Prostate gland (tissue), 2 donors: Measurements from ENCODE around the gene LPCAT1.

Experiments used
- CTCF ChIP-seq, 4 experiments: fragments of 200-600 bp in 2 of 4; fragments of 450-650 bp in 2 of 4; sonication (generic) in 2 of 4; IDR thresholded peaks; 1 replicate in 3 of 4; 2 replicates in 1 of 4; pipeline ENCODE4 v1.5.1; 2016 to 2019; ENCODE audit warnings: antibody characterized with exemption in 4 of 4, mild to moderate bottlenecking in 2 of 4, moderate library complexity in 2 of 4
- POLR2A ChIP-seq: fragments of 450-650 bp; IDR thresholded peaks from one replicate; pipeline ENCODE4 v1.6.1; 2016; ENCODE audit warnings: antibody characterized with exemption, mild to moderate bottlenecking
- POLR2AphosphoS5 ChIP-seq: sonication (generic); formaldehyde crosslinking; IDR thresholded peaks from one replicate; pipeline ENCODE4 v1.6.1; 2017; ENCODE audit warnings: antibody characterized with exemption

DNA sequence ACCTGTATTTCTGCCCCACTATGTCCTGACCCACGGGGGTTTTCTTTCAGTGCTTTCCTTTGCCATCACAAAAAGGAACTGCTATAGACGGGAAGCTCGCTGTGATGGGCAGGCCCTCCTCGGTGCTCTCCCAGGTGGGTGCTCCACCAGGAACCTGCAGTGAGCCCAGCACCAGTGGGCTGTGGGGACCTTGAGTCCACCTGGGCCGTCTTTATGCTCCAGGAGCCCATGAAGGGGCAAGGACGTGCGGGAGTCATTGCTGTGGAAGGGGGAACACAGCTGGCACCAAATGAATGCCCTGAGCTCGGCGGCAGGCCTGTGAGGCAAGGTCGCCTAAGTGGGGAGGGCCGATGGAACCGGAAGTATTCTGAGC, 41.8 kb downstream of the LPCAT1 start:
- TF ChIP-seq CTCF (IDR thresholded peaks at IDR 0.05): no peak
- TF ChIP-seq POLR2A: no peak
- no peak for TF ChIP-seq POLR2AphosphoS5
